Mucosa of stomach (tissue), 1 donor: ENCODE results near the gene ADAMTS1.

Experiments
- H3K27me3 ChIP-seq: one replicate; pipeline ENCODE4 v1.7.0; 2013; ENCODE audit warnings: mild to moderate bottlenecking, low read length; ENCODE audit not compliant: control insufficient read depth, insufficient read depth
- H3K36me3 ChIP-seq: one replicate; pipeline ENCODE4 v1.7.0; 2013; ENCODE audit warnings: low read length; ENCODE audit not compliant: control insufficient read depth, insufficient read depth
- H3K4me1 ChIP-seq: one replicate; pipeline ENCODE4 v1.7.0; 2013; ENCODE audit warnings: mild to moderate bottlenecking, low read length; ENCODE audit not compliant: control insufficient read depth, insufficient read depth
- H3K4me3 ChIP-seq: one replicate; pipeline ENCODE4 v1.7.0; 2013; ENCODE audit warnings: low read length
- H3K9ac ChIP-seq: one replicate; pipeline ENCODE4 v1.7.0; 2013; ENCODE audit warnings: mild to moderate bottlenecking, low read length, moderate library complexity
- H3K9me3 ChIP-seq: one replicate; pipeline ENCODE4 v1.7.0; 2013; ENCODE audit warnings: mild to moderate bottlenecking, low read length, moderate library complexity; ENCODE audit not compliant: control insufficient read depth
- donor health status: Pancreatic carcinoma.

The ADAMTS1 gene

GRCh38 chr21:26842974-26843932 is 2.0 kb downstream of the ADAMTS1 start:
- H3K9me3 ChIP-seq: peaks cover 4% of the 10 kb centered on the region
- H3K9ac ChIP-seq: peak overlapping the region; percentile 73
- H3K27me3 ChIP-seq: peaks cover 45% of the 10 kb centered on the region
- no peaks in the 10 kb centered on the region for H3K36me3 ChIP-seq
- peak overlapping the region; percentile 23 for H3K4me3 ChIP-seq
- peaks cover 29% of the 10 kb centered on the region for H3K4me1 ChIP-seq

GRCh38 chr21:26842300-26842699 is 2.9 kb downstream of the ADAMTS1 start:
- Histone ChIP-seq H3K27me3 (peaks cover 40% of the 10 kb centered on the region), H3K4me3 (no peak overlapping the region), H3K9ac (peak overlapping the region; percentile 73), H3K4me1 (peaks cover 29% of the 10 kb centered on the region), H3K36me3 (no peaks in the 10 kb centered on the region), H3K9me3 (peaks cover 4% of the 10 kb centered on the region)

- Histone ChIP-seq H3K27me3 (peaks cover 28% of the 10 kb centered on the region), H3K9me3 (peaks cover 1% of the 10 kb centered on the region), H3K36me3 (no peaks in the 10 kb centered on the region), H3K4me1 (peaks cover 29% of the 10 kb centered on the region), H3K4me3 (no peak overlapping the region), H3K9ac (no peak overlapping the region)
Observed at GRCh38 chr21:26840912-26841311, 4.3 kb downstream of the ADAMTS1 start.

GRCh38 chr21:26840201-26840600 is 5.0 kb downstream of the ADAMTS1 start:
- H3K36me3 ChIP-seq: no peaks in the 10 kb centered on the region
- H3K4me1 ChIP-seq: peaks cover 27% of the 10 kb centered on the region
- no peak overlapping the region for H3K9ac ChIP-seq
- H3K9me3 ChIP-seq: no peaks in the 10 kb centered on the region
- no peak overlapping the region for H3K4me3 ChIP-seq
- peaks cover 21% of the 10 kb centered on the region for H3K27me3 ChIP-seq

- Histone ChIP-seq H3K4me1 (peaks cover 6% of the 10 kb centered on the region), H3K4me3 (no peak overlapping the region), H3K9me3 (no peaks in the 10 kb centered on the region), H3K9ac (no peak overlapping the region), H3K27me3 (no peaks in the 10 kb centered on the region), H3K36me3 (no peaks in the 10 kb centered on the region)
Observed at GRCh38 chr21:26837539-26837938, 7.7 kb downstream of the ADAMTS1 start.

- Histone ChIP-seq H3K9ac (no peak overlapping the region), H3K36me3 (no peaks in the 10 kb centered on the region), H3K4me3 (no peak overlapping the region), H3K4me1 (peaks cover 4% of the 10 kb centered on the region), H3K9me3 (no peaks in the 10 kb centered on the region), H3K27me3 (no peaks in the 10 kb centered on the region)
Observed at GRCh38 chr21:26836528-26836927, 8.7 kb downstream of the ADAMTS1 start.

GRCh38 chr21:26835714-26836265 is 9.4 kb downstream of the ADAMTS1 start:
- H3K9ac ChIP-seq: no peak overlapping the region
- H3K4me1 ChIP-seq: peaks cover 4% of the 10 kb centered on the region
- no peaks in the 10 kb centered on the region for H3K36me3 ChIP-seq
- no peaks in the 10 kb centered on the region for H3K9me3 ChIP-seq
- no peak overlapping the region for H3K4me3 ChIP-seq
- H3K27me3 ChIP-seq: no peaks in the 10 kb centered on the region

GRCh38 chr21:26835027-26835713 is 10.0 kb downstream of the ADAMTS1 start:
- Histone ChIP-seq H3K4me3 (no peak overlapping the region), H3K9ac (no peak overlapping the region), H3K4me1 (peaks cover 4% of the 10 kb centered on the region), H3K27me3 (no peaks in the 10 kb centered on the region), H3K9me3 (no peaks in the 10 kb centered on the region), H3K36me3 (no peaks in the 10 kb centered on the region)

GRCh38 chr21:26834181-26834905 is 10.9 kb downstream of the ADAMTS1 start:
- Histone ChIP-seq H3K9me3 (no peaks in the 10 kb centered on the region), H3K36me3 (no peaks in the 10 kb centered on the region), H3K27me3 (no peaks in the 10 kb centered on the region), H3K4me3 (no peak overlapping the region), H3K9ac (no peak overlapping the region), H3K4me1 (no peaks in the 10 kb centered on the region)

GRCh38 chr21:26833460-26833939 is 11.7 kb downstream of the ADAMTS1 start:
- Histone ChIP-seq H3K36me3 (no peaks in the 10 kb centered on the region), H3K9me3 (no peaks in the 10 kb centered on the region), H3K4me3 (no peak overlapping the region), H3K9ac (no peak overlapping the region), H3K27me3 (no peaks in the 10 kb centered on the region), H3K4me1 (no peaks in the 10 kb centered on the region)

GRCh38 chr21:26833011-26833410 is 12.2 kb downstream of the ADAMTS1 start:
- no peak overlapping the region for H3K4me3 ChIP-seq
- no peaks in the 10 kb centered on the region for H3K9me3 ChIP-seq
- no peak overlapping the region for H3K9ac ChIP-seq
- H3K4me1 ChIP-seq: no peaks in the 10 kb centered on the region
- no peaks in the 10 kb centered on the region for H3K36me3 ChIP-seq
- no peaks in the 10 kb centered on the region for H3K27me3 ChIP-seq
